Measurements from ENCODE around the gene HRH2.

Gene HRH2

DNA sequence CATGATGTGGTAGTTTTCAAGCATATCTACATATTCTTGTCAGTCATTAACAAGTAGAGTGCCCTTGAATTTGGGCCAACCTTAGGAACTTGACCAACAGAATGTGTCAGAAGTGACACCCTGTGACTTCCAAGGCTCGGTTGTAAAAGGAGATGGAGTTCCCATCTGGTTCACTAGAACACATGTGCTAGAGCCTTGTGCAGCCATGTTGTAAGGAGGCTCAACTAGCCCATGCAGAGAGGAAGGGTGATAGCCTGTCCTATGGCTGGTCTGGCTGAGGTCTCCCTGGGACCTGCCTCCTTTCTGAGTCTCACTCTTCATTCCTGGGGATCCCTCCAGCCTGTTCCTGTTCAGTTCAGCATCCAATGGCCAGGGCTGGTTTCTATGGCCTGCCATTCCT, 28.1 kb upstream of the HRH2 start:
- no peaks in the 10 kb centered on the region for H3K4me1 Mint-ChIP-seq
- no peak overlapping the region for H3K4me3 Mint-ChIP-seq
- peaks cover 12% of the 10 kb centered on the region for H3K27me3 Mint-ChIP-seq (ENCODE audit: low read depth)
- no peaks in the 10 kb centered on the region for H3K36me3 Mint-ChIP-seq (ENCODE audit: low read depth)
- H3K27ac Mint-ChIP-seq: no peak overlapping the region
- peaks cover 7% of the 10 kb centered on the region for H3K9me3 Mint-ChIP-seq
- TF ChIP-seq, protein P1, sequence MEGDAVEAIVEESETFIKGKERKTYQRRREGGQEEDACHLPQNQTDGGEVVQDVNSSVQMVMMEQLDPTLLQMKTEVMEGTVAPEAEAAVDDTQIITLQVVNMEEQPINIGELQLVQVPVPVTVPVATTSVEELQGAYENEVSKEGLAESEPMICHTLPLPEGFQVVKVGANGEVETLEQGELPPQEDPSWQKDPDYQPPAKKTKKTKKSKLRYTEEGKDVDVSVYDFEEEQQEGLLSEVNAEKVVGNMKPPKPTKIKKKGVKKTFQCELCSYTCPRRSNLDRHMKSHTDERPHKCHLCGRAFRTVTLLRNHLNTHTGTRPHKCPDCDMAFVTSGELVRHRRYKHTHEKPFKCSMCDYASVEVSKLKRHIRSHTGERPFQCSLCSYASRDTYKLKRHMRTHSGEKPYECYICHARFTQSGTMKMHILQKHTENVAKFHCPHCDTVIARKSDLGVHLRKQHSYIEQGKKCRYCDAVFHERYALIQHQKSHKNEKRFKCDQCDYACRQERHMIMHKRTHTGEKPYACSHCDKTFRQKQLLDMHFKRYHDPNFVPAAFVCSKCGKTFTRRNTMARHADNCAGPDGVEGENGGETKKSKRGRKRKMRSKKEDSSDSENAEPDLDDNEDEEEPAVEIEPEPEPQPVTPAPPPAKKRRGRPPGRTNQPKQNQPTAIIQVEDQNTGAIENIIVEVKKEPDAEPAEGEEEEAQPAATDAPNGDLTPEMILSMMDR (IDR thresholded peaks at IDR 0.05; ENCODE audit: unreplicated experiment in 3 of 3): no peak

DNA sequence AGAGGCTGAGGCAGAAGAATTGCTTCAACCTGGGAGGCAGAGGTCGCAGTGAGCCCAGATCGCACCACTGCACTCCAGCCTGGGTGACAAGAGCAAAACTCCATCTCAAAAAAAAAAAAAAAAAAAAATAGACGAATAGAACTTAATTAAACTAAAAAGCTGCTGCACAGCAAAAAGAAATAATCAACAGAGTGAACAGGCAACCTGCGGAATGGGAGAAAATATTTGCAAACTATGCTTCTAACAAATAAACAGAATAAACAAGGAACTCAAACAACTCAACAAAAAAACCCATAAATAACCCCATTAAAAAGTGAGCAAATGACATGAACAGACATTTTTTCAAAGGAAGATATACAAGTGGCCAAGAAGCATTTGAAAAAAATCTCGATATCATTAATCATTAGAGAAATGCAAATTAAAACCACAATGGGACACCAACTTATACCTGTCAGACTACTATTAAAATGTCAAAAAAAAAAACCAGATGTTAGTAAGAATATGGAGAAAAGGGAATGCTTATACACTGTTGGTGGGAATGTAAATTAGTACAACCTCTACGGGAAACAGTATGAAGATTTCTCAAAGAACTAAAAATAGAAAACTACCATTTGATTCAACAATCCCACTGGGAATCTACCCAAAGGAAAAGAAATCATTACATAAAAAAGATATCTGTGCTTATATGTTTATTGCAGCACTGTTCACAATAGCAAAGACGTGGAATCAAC, 21.9 kb upstream of the HRH2 start:
- Mint-ChIP-seq H3K36me3 (ENCODE audit: low read depth) (no peaks in the 10 kb centered on the region), H3K27me3 (ENCODE audit: low read depth) (peaks cover 7% of the 10 kb centered on the region), H3K4me1 (peaks cover 5% of the 10 kb centered on the region), H3K27ac (no peak overlapping the region), H3K4me3 (no peak overlapping the region), H3K9me3 (no peaks in the 10 kb centered on the region)
- TF ChIP-seq, protein P1 (IDR thresholded peaks at IDR 0.05; ENCODE audit: unreplicated experiment in 3 of 3): no peak

DNA sequence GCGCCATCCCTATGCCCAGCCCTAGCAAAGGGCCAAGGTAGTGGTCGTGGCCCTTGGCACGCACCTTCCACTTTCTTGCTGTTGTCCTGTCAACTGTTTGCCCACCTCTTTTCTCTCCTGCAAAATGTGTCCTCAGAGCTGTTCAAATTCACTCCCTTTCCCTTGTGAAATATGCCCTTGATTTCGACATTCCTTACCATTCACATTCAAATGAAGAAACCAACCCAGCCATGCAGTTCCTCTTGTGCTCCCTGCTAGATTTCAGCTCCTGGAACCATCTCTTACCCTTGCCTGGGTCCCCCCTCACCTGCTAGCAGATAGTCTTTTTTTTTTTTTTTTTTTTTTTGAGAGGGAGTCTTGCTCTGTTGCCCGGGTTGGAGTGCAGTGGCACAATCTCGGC, 19.6 kb upstream of the HRH2 start:
- Mint-ChIP-seq H3K4me3 (no peak overlapping the region), H3K4me1 (peaks cover 5% of the 10 kb centered on the region), H3K27ac (no peak overlapping the region), H3K9me3 (no peaks in the 10 kb centered on the region), H3K27me3 (ENCODE audit: low read depth) (no peaks in the 10 kb centered on the region), H3K36me3 (ENCODE audit: low read depth) (no peaks in the 10 kb centered on the region)
- TF ChIP-seq, protein P1 (IDR thresholded peaks at IDR 0.05; ENCODE audit: unreplicated experiment in 3 of 3): no peak

DNA sequence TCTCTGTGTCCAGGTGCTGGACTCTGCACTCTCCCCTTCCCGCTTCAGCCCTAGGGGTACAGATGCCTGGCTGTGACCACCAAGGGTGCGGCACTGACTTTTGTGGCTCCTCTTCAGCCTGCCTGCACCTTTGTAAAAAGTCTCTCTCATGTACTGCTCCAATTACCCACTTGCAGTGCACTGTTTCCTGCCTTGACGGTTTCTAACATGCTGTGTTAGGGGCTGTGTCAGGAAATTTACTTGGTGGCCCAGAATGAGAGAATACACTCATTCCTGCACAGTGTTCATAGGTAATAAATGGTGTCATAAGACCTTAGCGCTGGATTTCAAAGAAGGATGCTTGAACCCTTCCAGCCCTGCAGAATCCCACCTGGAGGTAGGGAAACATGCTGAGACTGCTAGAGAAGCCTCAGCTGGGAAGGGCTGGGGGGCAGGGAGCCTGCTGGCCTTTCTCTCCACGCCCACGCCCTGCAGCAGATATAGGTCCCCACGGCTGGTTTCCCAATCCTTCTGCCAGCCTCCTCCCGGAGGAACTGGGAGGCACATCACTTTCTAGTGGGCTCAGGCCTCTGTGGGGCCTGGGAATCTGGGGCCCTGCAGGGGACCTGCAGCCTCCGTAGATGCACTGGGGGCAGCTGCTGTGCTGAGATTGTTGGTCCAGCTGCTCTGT, 17.6 kb upstream of the HRH2 start:
- TF ChIP-seq, protein P1 (IDR thresholded peaks at IDR 0.05; ENCODE audit: unreplicated experiment in 3 of 3): no peak
- Mint-ChIP-seq H3K9me3 (no peaks in the 10 kb centered on the region), H3K27ac (no peak overlapping the region), H3K36me3 (ENCODE audit: low read depth) (no peaks in the 10 kb centered on the region), H3K27me3 (ENCODE audit: low read depth) (no peaks in the 10 kb centered on the region), H3K4me3 (no peak overlapping the region), H3K4me1 (peaks cover 5% of the 10 kb centered on the region)

GRCh38 chr5:175642998-175643397, 14.9 kb upstream of the HRH2 start:
- H3K27me3 Mint-ChIP-seq (ENCODE audit: low read depth): no peaks in the 10 kb centered on the region
- H3K9me3 Mint-ChIP-seq: peaks cover 6% of the 10 kb centered on the region
- peaks cover 5% of the 10 kb centered on the region for H3K4me1 Mint-ChIP-seq
- H3K27ac Mint-ChIP-seq: no peak overlapping the region
- H3K36me3 Mint-ChIP-seq (ENCODE audit: low read depth): no peaks in the 10 kb centered on the region
- no peak overlapping the region for H3K4me3 Mint-ChIP-seq
- TF ChIP-seq, protein P1 (IDR thresholded peaks at IDR 0.05; ENCODE audit: unreplicated experiment in 3 of 3): no peak

DNA sequence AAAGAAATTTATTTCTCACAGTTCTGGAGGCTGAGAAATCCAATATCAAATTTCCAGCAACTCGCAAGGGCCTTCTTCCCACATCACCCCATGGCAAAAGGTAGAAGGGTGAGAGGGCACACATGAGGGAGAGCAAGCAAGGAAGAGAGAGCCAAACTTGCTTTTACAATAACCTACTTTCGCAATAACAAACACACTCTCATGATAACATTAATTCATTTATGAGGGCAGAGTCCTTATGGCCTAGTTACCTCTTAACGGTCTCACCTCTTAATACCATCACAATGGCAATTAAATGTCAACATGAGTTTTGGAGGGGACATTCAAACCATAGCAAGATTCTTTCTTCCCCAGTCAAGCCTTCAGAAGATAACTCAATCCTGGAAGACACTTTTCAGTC, 11.6 kb upstream of the HRH2 start:
- Mint-ChIP-seq H3K4me1 (no peaks in the 10 kb centered on the region), H3K27ac (no peak overlapping the region), H3K4me3 (no peak overlapping the region), H3K27me3 (ENCODE audit: low read depth) (no peaks in the 10 kb centered on the region), H3K9me3 (peaks cover 25% of the 10 kb centered on the region), H3K36me3 (ENCODE audit: low read depth) (no peaks in the 10 kb centered on the region)
- TF ChIP-seq, protein P1 (IDR thresholded peaks at IDR 0.05; ENCODE audit: unreplicated experiment in 3 of 3): no peak

Measured in nephron (organoid).